Right atrium auricular region (tissue), 2 donors: Measurements from ENCODE around the gene MOGAT2. TPM values are rescaled to one million over a fixed set of nuclear protein-coding genes. Genes with fewer than 3 reads are reported as not detected.

ENCODE experiments used
- DNase-seq: peaks from one replicate; pipeline ENCODE4 v3.0.0-alpha.2; 2019; ENCODE audit warnings: low spot score
- H3K27ac ChIP-seq, 2 donors: fragments of 200-600 bp; sonication (generic); 1 replicate in 1 of 2; 2 replicates in 1 of 2; pipeline ENCODE4 v1.5.1; 2016 to 2019
- H3K27me3 ChIP-seq, 2 donors: fragments of 200-600 bp; sonication (generic); one replicate each; pipeline versions ENCODE4 v1.5.1 to v1.6.0; 2017 to 2019
- H3K36me3 ChIP-seq: fragments of 200-600 bp; sonication (generic); one replicate; pipeline ENCODE4 v1.5.1; 2016
- H3K4me1 ChIP-seq, 2 donors: fragments of 200-600 bp; sonication (generic); one replicate each; pipeline versions ENCODE4 v1.5.1 to v1.6.0; 2017 to 2019
- H3K4me3 ChIP-seq, 2 donors: fragments of 200-600 bp; sonication (generic); 1 replicate in 1 of 2; 2 replicates in 1 of 2; pipeline ENCODE4 v1.5.1; 2017 to 2019; ENCODE audit warnings: mild to moderate bottlenecking in 1 of 2, moderate library complexity in 1 of 2
- H3K9me3 ChIP-seq, 2 donors: fragments of 200-600 bp; sonication (generic); one replicate each; pipeline ENCODE4 v1.5.1; 2019
- total RNA-seq, 2 donors: library from RNA; depleted of rRNA; stranded (reverse); fragments of >200 nt; gene quantifications; one replicate each; pipeline ENCODE4 v1.1.0, GENCODE V29; 2016
- TF ChIP-seq, protein P1 (sequence below), 2 donors: fragments of 200-600 bp; sonication (generic); IDR thresholded peaks; one replicate each; pipeline ENCODE4 v1.5.1; 2019; ENCODE audit warnings: antibody characterized with exemption in 2 of 2

MOGAT2 gene
- total RNA-seq, 2 donors from 2014 or later, result not detected

DNA sequence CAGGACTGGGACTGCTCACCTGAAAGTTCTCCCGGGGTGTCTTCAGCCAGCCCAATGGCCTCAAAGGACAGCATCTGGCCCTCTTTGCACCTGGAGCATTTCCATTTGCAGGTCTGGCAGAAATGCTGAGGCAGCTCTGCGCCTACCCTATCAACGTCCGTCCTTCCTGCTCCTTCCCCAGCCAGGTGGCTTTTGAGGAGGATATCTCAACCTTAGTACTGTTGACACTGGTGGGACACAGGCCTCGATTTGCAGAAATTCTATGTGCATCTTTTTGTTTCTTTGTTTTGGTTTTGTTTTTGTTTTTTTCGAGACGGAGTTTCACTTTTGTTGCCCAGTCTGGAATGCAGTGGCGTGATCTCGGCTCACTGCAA lies 5.0 kb downstream of the MOGAT2 start:
- H3K27me3 ChIP-seq, result no peaks in the 10 kb centered on the region
- no peak overlapping the region for H3K27ac ChIP-seq
- H3K4me1 ChIP-seq, result no peaks in the 10 kb centered on the region
- DNase-seq, result no peak
- no peak overlapping the region for H3K4me3 ChIP-seq
- TF ChIP-seq, protein P1, sequence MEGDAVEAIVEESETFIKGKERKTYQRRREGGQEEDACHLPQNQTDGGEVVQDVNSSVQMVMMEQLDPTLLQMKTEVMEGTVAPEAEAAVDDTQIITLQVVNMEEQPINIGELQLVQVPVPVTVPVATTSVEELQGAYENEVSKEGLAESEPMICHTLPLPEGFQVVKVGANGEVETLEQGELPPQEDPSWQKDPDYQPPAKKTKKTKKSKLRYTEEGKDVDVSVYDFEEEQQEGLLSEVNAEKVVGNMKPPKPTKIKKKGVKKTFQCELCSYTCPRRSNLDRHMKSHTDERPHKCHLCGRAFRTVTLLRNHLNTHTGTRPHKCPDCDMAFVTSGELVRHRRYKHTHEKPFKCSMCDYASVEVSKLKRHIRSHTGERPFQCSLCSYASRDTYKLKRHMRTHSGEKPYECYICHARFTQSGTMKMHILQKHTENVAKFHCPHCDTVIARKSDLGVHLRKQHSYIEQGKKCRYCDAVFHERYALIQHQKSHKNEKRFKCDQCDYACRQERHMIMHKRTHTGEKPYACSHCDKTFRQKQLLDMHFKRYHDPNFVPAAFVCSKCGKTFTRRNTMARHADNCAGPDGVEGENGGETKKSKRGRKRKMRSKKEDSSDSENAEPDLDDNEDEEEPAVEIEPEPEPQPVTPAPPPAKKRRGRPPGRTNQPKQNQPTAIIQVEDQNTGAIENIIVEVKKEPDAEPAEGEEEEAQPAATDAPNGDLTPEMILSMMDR (IDR thresholded peaks at IDR 0.05), result no peak
- H3K36me3 ChIP-seq, result no peaks in the 10 kb centered on the region
- H3K9me3 ChIP-seq, result no peaks in the 10 kb centered on the region

DNA sequence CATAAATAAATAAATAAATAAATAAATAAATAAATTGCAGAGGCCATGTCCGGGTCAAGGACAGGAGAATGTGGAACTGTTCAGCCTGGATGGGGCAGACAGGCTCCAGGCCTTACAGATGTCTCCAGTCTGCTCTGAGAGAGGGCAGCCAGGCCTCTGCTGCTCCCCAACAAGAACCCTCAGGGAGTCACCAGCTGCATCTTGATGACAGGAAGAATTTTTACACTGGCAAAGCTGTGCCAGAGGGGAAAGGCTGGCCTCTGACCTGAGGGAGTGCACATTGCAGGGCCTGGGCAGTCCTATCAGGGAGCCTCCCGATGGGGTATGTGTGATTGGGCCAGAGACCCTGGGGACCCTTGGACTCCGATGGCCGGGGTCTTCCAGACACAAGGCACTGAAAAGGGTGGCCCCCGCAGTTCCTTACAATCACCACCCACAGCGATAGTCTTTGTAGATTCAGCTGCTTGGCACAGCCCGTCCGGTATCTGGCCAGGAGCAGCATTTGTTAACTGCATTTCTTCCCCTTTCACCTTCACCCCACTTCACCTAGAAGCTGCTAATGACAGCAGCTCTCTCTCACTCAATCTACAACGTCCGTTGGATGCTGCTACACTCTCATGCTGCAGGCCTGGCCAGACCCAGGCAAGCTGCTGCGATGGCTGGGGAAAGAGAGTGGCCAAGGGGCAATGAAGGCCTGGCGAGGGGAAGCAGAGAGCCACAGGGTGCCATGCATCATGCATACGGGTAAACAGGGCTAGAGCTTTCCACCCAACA lies 8.1 kb downstream of the MOGAT2 start:
- Histone ChIP-seq H3K4me3 (no peak overlapping the region), H3K36me3 (no peaks in the 10 kb centered on the region), H3K9me3 (no peaks in the 10 kb centered on the region), H3K27me3 (no peaks in the 10 kb centered on the region), H3K4me1 (no peaks in the 10 kb centered on the region), H3K27ac (no peak overlapping the region)
- TF ChIP-seq, protein P1 (IDR thresholded peaks at IDR 0.05), result no peak
- DNase-seq, result no peak

DNA sequence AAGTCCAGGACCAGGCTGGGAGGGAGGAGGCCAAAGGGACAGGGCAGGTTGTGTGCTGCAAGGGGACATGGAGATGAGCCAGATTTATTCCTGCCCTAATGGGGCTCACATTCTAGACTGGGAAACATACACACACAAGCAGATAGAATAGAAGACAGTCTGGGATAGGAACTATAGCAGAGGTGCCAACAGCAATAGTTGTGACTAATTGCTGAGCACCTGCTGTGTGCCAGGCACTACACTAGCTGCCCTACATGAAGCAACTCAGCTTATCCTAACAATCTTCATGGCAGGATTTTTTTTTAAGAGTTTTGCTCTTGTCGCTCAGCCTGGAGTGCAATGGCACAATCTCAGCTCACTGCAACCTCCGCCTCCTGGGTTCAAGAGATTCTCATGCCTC lies 11.4 kb downstream of the MOGAT2 start:
- Histone ChIP-seq H3K36me3 (no peaks in the 10 kb centered on the region), H3K27me3 (no peaks in the 10 kb centered on the region), H3K9me3 (no peaks in the 10 kb centered on the region), H3K4me3 (no peak overlapping the region), H3K27ac (no peak overlapping the region), H3K4me1 (no peaks in the 10 kb centered on the region)
- TF ChIP-seq, protein P1 (IDR thresholded peaks at IDR 0.05), result no peak
- no peak for DNase-seq

DNA sequence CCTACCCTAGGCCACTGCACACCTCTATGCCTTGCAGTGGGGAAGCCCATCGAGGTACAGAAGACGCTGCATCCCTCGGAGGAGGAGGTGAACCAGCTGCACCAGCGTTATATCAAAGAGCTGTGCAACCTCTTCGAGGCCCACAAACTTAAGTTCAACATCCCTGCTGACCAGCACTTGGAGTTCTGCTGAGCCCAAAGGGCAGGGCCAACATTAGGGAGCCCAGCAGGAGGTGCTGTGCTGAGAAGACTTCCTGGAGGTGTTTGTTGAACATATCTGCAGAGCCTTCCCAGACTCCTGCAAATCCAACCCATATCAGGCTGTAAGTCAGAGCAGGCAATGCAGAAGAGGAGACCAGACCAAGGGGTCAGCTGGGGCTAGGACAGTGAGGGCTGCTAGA lies 13.5 kb downstream of the MOGAT2 start:
- TF ChIP-seq, protein P1 (IDR thresholded peaks at IDR 0.05), result no peak
- H3K27me3 ChIP-seq, result no peaks in the 10 kb centered on the region

DNA sequence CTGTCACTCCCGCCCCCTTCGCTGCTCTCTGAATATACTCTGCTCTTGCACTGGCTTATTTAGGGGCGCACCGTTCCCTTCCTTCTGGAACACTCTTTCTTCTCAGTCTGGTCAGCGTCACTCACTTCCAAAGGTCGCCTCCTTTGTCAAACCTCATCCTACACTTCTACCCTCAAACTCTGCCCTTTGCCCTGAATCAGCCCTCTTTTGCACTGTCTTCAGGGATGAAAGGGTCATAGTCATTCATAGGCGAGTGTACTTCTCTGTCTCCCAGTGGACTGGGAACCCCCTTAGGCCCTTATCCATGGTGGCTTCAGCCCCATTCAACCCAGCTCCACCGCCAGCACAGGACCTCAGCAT lies 15.4 kb downstream of the MOGAT2 start:
- Histone ChIP-seq H3K27me3 (no peaks in the 10 kb centered on the region), H3K36me3 (no peaks in the 10 kb centered on the region), H3K9me3 (no peaks in the 10 kb centered on the region), H3K4me1 (peaks cover 0 to 5% of the 10 kb centered on the region in 2 donors), H3K27ac (peak overlapping the region in 1 of 2 donors; percentile 70), H3K4me3 (no peak overlapping the region)
- DNase-seq, result no peak
- TF ChIP-seq, protein P1 (IDR thresholded peaks at IDR 0.05), result no peak

More for the DNA sequence above, 13.5 kb downstream of the MOGAT2 start:
- no peak for DNase-seq
- no peak overlapping the region for H3K4me3 ChIP-seq
- H3K4me1 ChIP-seq, result peaks cover 0 to 5% of the 10 kb centered on the region in 2 donors
- H3K36me3 ChIP-seq, result no peaks in the 10 kb centered on the region
- no peaks in the 10 kb centered on the region for H3K9me3 ChIP-seq
- H3K27ac ChIP-seq, result no peak overlapping the region
